ENCODE data around the gene SLTM. TPM values are rescaled to one million over a fixed set of nuclear protein-coding genes. Genes with fewer than 3 reads are reported as not detected.
A peak's percentile ranks its signal among the peaks of the same experiment; 100 is the strongest.
"Not testable (repeated sequence)": the region's sequence is repeated elsewhere in the genome, so short reads cannot be mapped to it uniquely, and the experiment has no call there.

The SLTM gene
- polyA plus RNA-seq, 5 donors, result 105 to 146 (median 135) TPM

GRCh38 chr15:58877999-58878825 is 55.3 kb downstream of the SLTM start:
- no peak for DNase-seq

GRCh38 chr15:58876306-58877106 is 57.0 kb downstream of the SLTM start:
- no peak for DNase-seq

DNA sequence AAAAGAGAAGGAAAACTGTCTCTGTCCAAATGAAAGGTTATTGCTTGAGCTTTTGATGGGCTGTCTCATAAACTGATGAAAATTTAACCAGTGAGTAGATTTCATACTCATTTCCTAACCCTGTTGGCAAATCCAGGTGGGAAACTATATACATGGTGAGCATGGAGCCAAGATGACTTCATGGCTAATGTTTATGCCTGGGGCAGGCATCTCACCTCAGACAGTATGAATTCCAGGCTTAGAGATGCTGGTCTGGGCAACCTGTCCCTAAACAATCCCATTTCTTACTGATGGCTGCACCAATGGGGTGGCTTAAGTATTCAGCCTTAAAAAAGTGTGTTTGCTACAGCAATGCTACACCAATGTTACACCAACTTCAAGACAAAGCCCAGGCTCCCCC is 58.1 kb downstream of the SLTM start:
- DNase-seq, result no peak

- no peak for DNase-seq
Observed at GRCh38 chr15:58873267-58873666, 60.2 kb downstream of the SLTM start.

DNA sequence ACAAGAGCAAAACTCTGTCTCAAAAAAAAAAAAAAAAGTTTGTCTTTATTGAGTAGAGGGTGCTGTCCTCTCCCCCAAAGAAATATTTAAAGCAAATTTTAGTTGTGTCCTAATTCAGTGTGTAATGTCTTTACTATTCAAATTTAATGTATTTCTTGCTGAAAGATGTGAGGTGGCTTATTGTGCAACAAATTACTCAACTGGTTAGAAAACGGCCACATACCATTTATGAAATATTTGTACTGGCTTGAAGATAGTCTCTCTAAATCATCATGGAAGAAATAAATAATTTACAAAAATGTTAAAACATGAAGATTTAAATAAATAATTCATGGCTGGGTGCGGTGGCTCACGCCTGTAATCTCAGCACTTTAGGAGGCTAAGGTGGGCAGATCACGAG is 63.0 kb downstream of the SLTM start:
- DNase-seq, result no peak

DNA sequence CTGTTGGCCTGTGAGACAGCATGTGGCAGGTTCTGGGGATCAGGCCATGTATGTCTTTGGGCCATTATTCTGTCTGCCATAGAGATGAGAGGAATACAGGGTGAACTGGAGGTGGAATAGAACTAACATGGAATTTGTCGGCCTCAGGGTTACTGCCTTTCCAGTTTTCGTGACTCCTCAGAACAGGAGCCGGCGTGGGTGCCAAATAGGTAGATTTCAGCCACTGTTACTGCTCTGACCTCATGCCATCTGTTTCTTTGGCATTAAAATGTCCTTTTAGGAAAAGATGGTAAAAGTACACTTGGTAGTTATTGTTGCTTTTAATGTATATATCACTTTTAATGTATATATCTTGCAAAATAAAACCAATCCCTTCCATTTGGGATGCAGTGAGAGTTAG is 65.6 kb downstream of the SLTM start:
- no peak for DNase-seq

DNA sequence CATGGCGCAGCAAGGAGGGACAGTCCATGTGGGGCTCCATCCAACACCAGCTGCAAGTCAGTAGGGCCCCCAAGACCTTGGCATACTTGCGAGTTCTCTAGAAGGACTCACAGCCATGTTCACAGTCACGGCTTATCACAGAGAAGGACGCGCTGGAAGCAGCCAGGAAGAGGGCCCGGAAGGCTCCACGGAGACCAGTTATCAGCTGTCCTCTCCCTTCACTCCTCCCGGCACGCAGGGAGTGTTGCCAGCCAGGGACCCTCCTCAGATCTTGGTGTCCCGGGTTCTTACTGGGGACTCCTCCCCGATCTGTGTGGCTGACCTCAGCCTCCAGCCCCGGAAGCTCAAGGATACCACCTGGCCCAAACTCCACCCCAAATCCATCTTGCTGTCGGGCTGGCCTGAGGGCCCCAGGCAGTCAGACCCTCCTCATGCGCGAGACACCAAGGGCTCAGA is 68.0 kb downstream of the SLTM start:
- DNase-seq, result no peak

- DNase-seq, result peak; percentile 29 to 36
Observed at GRCh38 chr15:58864602-58865424, 68.7 kb downstream of the SLTM start.

DNA sequence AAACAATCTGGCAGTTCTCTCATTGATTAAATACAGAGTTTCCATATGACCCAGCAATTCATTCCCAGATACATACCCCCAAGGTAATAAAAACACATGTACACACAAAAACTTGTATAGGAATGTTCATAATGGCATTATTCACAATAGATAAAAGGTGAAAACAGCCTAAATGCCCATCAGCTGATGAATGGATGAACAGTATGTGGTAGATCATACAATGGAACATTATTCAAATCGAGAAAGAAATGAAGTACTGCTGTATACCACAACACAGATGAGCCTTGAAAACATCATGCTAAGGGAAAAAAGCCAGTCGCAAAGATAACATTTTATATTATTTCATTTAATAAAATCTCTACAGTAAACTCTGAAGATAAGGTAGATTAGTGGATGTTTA is 71.2 kb downstream of the SLTM start:
- DNase-seq, result no peak

DNA sequence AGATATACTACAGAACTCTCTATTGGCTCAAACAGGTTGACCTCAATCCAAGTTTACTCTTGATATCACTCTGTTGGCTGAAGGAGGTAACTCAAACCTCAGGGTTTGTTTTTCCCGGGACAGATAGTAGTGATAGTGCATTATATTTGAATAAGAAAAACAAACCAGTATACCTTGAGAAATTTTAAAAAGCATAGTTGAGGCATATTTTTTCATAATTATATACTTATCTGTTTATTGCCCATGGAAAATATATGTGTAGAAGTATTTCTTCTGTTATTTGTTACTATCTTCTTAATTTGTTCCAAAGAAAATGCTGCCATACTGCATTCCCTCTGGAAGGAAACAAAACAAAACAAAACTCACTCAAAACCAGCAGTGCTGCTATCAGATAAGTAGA is 76.9 kb downstream of the SLTM start:
- DNase-seq, result not testable (repeated sequence)

DNA sequence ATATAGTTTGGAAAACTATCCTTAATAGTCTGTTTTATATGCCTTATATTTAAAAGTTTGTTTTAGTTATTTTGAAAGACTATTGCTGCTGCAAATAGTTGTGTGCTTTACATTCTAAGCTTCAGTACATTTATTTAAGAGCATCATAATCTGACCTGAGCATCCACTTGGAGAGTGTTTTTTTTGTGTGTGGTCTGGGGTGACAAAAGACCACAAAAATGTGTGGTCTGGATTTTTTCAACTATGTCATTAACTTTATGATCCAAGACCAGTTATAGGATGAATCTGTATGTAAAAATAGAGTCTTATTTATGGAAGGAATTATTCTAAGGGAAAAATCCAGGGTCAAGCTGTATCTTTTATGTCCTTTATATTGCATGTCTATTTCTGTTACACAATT is 77.4 kb downstream of the SLTM start:
- no peak for DNase-seq

- no peak for DNase-seq
Observed at GRCh38 chr15:58854593-58854992, 78.9 kb downstream of the SLTM start.

- no peak for DNase-seq
Observed at GRCh38 chr15:58852347-58852746, 81.1 kb downstream of the SLTM start.

- DNase-seq, result not testable (repeated sequence)
Observed at GRCh38 chr15:58851205-58851604, 82.3 kb downstream of the SLTM start.

GRCh38 chr15:58842713-58843396 is 90.6 kb downstream of the SLTM start:
- no peak for DNase-seq

GRCh38 chr15:58840048-58840447 is 93.4 kb downstream of the SLTM start:
- no peak for DNase-seq

DNA sequence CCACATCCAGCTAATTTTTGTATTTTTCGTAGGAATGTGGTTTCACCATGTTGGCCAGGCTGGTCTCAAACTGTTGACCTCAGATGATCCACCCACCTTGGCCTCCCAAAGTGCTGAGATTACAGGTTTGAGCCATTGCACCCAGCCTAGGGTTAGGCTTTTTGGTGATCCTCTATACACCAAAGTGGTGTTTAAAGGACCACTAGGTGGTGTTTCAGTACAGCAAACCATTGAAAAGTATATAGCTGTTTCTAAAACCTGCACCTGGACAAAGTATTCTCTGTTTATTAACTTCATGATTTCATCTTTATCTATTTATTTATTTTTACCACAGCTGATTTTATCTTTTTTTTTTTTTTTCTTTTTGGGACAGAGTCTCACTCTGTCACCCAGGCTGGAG is 94.0 kb downstream of the SLTM start:
- DNase-seq, result no peak

DNA sequence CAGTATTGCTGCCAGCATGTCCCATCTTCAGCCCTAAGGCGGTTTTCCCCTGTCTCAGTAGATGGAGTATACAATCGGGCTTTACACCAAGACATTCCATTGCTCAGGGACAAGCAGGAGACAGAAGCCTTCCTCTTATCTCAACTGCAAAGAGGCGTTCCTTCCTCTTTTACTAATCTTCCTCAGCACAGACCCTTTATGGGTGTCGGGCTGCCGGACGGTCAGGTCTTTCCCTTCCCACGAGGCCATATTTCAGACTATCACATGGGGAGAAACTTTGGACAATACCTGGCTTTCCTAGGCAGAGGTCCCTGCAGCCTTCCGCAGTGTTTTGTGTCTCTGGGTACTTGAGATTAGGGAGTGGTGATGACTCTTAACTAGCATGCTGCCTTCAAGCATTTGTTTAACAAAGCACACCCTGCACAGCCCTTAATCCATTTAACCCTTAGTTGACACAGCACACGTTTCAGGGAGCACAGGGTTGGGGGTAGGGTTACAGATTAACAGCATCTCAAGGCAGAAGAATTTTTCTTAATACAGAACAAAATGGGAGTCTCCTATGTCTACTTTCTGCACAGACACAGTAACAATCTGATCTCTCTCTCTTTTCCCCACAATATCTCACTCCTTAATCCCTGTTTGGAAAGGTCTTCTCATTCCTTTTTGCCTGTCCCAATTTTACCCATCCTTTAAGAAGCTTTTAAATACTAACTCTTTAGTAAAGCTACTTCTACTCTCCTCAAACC is 99.6 kb downstream of the SLTM start:
- not testable (repeated sequence) for DNase-seq

DNA sequence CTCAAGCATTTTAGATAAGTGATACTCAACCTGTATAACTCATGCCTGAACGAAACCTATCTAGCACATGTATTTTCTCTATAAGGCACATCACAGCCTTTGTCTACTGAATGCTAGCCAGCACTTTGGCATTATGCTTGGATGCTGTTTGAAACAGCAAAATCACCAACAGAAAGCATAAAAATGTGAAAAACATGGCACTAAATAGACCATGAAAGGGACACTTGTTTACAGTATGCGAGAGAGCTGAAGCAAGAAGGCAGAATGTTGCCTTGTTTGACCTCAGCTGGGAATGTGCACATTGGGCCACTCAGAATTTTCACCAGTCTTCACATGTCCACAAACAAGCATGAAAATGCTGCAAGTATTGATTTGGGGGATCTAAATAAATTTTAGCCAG is 102.9 kb downstream of the SLTM start:
- DNase-seq, result no peak
